Liver (tissue), 9 donors: ENCODE results near the gene LSM3. TPM values are rescaled to one million over a fixed set of nuclear protein-coding genes. Genes with fewer than 3 reads are reported as not detected.

Experiments used
- DNase-seq: peaks from one replicate; pipeline ENCODE4 v3.0.0-alpha.2; 2017; ENCODE audit warnings: low spot score
- H3K27ac ChIP-seq, 2 donors: one replicate each; pipeline ENCODE4 v1.7.0; 2013; ENCODE audit warnings: inconsistent platforms in 2 of 2, low read length in 2 of 2, control low read depth in 1 of 2, low read depth in 1 of 2, mild to moderate bottlenecking in 1 of 2
- H3K27me3 ChIP-seq, 4 donors: one replicate each; pipeline versions ENCODE4 v1.6.1 to v1.7.0; 2013; ENCODE audit warnings: low read length in 3 of 4, inconsistent platforms in 1 of 4, mild to moderate bottlenecking in 1 of 4, moderate library complexity in 1 of 4; ENCODE audit not compliant: control insufficient read depth in 4 of 4, insufficient read depth in 4 of 4
- H3K36me3 ChIP-seq, 4 donors: one replicate each; pipeline versions ENCODE4 v1.6.1 to v1.7.0; 2013; ENCODE audit warnings: low read length in 3 of 4, mild to moderate bottlenecking in 3 of 4, low read depth in 1 of 4, moderate library complexity in 1 of 4; ENCODE audit not compliant: control insufficient read depth in 4 of 4, insufficient read depth in 3 of 4
- H3K4me1 ChIP-seq, 4 donors: one replicate each; pipeline versions ENCODE4 v1.6.1 to v1.7.0; 2013; ENCODE audit warnings: low read length in 3 of 4, mild to moderate bottlenecking in 3 of 4, moderate library complexity in 1 of 4; ENCODE audit not compliant: control insufficient read depth in 4 of 4, insufficient read depth in 4 of 4
- H3K4me3 ChIP-seq, 3 donors: one replicate each; pipeline versions ENCODE4 v1.6.1 to v1.7.0; 2013; ENCODE audit warnings: low read length in 3 of 3, control low read depth in 1 of 3, low read depth in 1 of 3, mild to moderate bottlenecking in 1 of 3
- H3K9ac ChIP-seq, 2 donors: one replicate each; pipeline ENCODE4 v1.7.0; 2013; ENCODE audit warnings: low read length in 2 of 2, mild to moderate bottlenecking in 2 of 2, moderate library complexity in 2 of 2, control low read depth in 1 of 2, low read depth in 1 of 2
- H3K9me3 ChIP-seq, 4 donors: one replicate each; pipeline versions ENCODE4 v1.6.1 to v1.7.0; 2013; ENCODE audit warnings: low read length in 3 of 4; ENCODE audit not compliant: control insufficient read depth in 4 of 4
- EGR1 ChIP-seq, 2 donors: IDR thresholded peaks; 2 replicates each; pipeline ENCODE4 v1.6.1; 2016 to 2018; ENCODE audit warnings: antibody characterized with exemption in 2 of 2, low read depth in 2 of 2
- FOXA2 ChIP-seq: IDR thresholded peaks from 2 replicates; pipeline ENCODE4 v1.6.1; 2016; ENCODE audit warnings: antibody characterized with exemption
- GABPA ChIP-seq, 2 donors: IDR thresholded peaks in 1 of 2; conservative IDR thresholded peaks in 1 of 2; 2 replicates each; pipeline ENCODE4 v1.6.1; 2016; ENCODE audit warnings: antibody characterized with exemption in 2 of 2, mild to moderate bottlenecking in 1 of 2, moderate library complexity in 1 of 2
- HNF4A ChIP-seq, 2 donors: conservative IDR thresholded peaks; 2 replicates each; pipeline ENCODE4 v1.6.1; 2016; ENCODE audit warnings: antibody characterized with exemption in 2 of 2, mild to moderate bottlenecking in 2 of 2
- HNF4G ChIP-seq: IDR thresholded peaks from 2 replicates; pipeline ENCODE4 v1.6.1; 2016; ENCODE audit warnings: antibody characterized with exemption
- MAX ChIP-seq: IDR thresholded peaks from 2 replicates; pipeline ENCODE4 v1.6.1; 2016; ENCODE audit warnings: antibody characterized with exemption
- NR2F2 ChIP-seq: IDR thresholded peaks from 2 replicates; pipeline ENCODE4 v1.6.1; 2016; ENCODE audit warnings: antibody characterized with exemption
- RAD21 ChIP-seq, 2 donors: IDR thresholded peaks; 2 replicates each; pipeline ENCODE4 v1.6.1; 2016; ENCODE audit warnings: antibody characterized with exemption in 2 of 2, mild to moderate bottlenecking in 2 of 2
- REST ChIP-seq: IDR thresholded peaks from 2 replicates; pipeline ENCODE4 v1.6.1; 2016; ENCODE audit warnings: antibody characterized with exemption, mild to moderate bottlenecking
- RXRA ChIP-seq, 2 donors: IDR thresholded peaks; 2 replicates each; pipeline ENCODE4 v1.6.1; 2017 to 2018; ENCODE audit warnings: antibody characterized with exemption in 2 of 2, mild to moderate bottlenecking in 1 of 2
- SP1 ChIP-seq: IDR thresholded peaks from 2 replicates; pipeline ENCODE4 v1.6.1; 2018; ENCODE audit warnings: antibody characterized with exemption, mild to moderate bottlenecking
- TAF1 ChIP-seq: conservative IDR thresholded peaks from 2 replicates; pipeline ENCODE4 v1.6.1; 2016; ENCODE audit warnings: antibody characterized with exemption, mild to moderate bottlenecking
- YY1 ChIP-seq: IDR thresholded peaks from 2 replicates; pipeline ENCODE4 v1.6.1; 2016; ENCODE audit warnings: antibody characterized with exemption, mild to moderate bottlenecking
- WGBS: extraction: QIAGEN DNeasy Blood & Tissue Kit; methylation state at CpG from one replicate; pipeline ENCODE4 v1.1.7; 2013; 5-methylcytosine and 5-hydroxymethylcytosine counted together
- polyA plus RNA-seq, 2 donors: library from polyadenylated mRNA; stranded (reverse) in 1 of 2; unstranded in 1 of 2; fragments of 200-250 nt in 1 of 2; fragments of >200 nt in 1 of 2; fragmentation: Nextera tagmentation in 1 of 2; extraction: Ambion mirVana in 1 of 2; gene quantifications; one replicate each; pipeline versions ENCODE4 v1.2.1 to v1.2.3, GENCODE V29; 2013 to 2015
- total RNA-seq, 2 donors: library from RNA; depleted of rRNA; stranded (reverse); fragments of >200 nt; gene quantifications; one replicate each; pipeline ENCODE4 v1.2.3, GENCODE V29; 2014
- TF ChIP-seq, protein P1 (sequence below): IDR thresholded peaks from 2 replicates; pipeline ENCODE4 v1.6.1; 2016; ENCODE audit warnings: antibody characterized with exemption
- TF ChIP-seq, protein P2 (sequence below): IDR thresholded peaks from 2 replicates; pipeline ENCODE4 v1.6.1; 2016; ENCODE audit warnings: antibody characterized with exemption
- TF ChIP-seq, protein P3 (sequence below): fragments of 150-350 bp; IDR thresholded peaks from 2 replicates; pipeline ENCODE4 v1.5.1; 2017; ENCODE audit warnings: improper control_type of control experiment, low read depth, low read length; ENCODE audit not compliant: missing input control
- donor health status: healthy.
- donor health status: healthy.
- donor health status: healthy.
- donor health status: healthy.
- donor health status: healthy.

LSM3 gene
- total and polyA plus RNA-seq, 4 donors: 3.7 to 17.0 (median 5.0) TPM

GRCh38 chr3:14179114-14179465, 473 bp downstream of the LSM3 start:
- no peaks in the 10 kb centered on the region for H3K27me3 ChIP-seq
- H3K4me3 ChIP-seq: peak overlapping the region; percentile 71 to 90 (median 78)
- H3K9ac ChIP-seq: peak overlapping the region; percentile 50 to 89
- WGBS: 6% methylated on average over 3 of the region's 3 CpGs
- no peak for DNase-seq
- peaks cover 2 to 35% (median 29%) of the 10 kb centered on the region in 4 donors for H3K4me1 ChIP-seq
- H3K36me3 ChIP-seq: peaks cover 2 to 22% (median 10%) of the 10 kb centered on the region in 4 donors
- H3K9me3 ChIP-seq: no peaks in the 10 kb centered on the region
- H3K27ac ChIP-seq: peak overlapping the region; percentile 45 to 95
- TF ChIP-seq, protein P1, sequence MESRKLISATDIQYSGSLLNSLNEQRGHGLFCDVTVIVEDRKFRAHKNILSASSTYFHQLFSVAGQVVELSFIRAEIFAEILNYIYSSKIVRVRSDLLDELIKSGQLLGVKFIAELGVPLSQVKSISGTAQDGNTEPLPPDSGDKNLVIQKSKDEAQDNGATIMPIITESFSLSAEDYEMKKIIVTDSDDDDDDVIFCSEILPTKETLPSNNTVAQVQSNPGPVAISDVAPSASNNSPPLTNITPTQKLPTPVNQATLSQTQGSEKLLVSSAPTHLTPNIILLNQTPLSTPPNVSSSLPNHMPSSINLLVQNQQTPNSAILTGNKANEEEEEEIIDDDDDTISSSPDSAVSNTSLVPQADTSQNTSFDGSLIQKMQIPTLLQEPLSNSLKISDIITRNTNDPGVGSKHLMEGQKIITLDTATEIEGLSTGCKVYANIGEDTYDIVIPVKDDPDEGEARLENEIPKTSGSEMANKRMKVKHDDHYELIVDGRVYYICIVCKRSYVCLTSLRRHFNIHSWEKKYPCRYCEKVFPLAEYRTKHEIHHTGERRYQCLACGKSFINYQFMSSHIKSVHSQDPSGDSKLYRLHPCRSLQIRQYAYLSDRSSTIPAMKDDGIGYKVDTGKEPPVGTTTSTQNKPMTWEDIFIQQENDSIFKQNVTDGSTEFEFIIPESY: no peak
- TF ChIP-seq MAX (no peak), REST (no peak), NR2F2 (no peak), TAF1 (no peak), RAD21 (IDR thresholded peaks at IDR 0.05) (no peak), FOXA2 (no peak), RXRA (IDR thresholded peaks at IDR 0.05) (no peak), HNF4G (no peak), YY1 (no peak), EGR1 (IDR thresholded peaks at IDR 0.05; ENCODE audit: low read depth in 2 of 2) (no peak), SP1 (no peak)
- TF ChIP-seq, protein P2, sequence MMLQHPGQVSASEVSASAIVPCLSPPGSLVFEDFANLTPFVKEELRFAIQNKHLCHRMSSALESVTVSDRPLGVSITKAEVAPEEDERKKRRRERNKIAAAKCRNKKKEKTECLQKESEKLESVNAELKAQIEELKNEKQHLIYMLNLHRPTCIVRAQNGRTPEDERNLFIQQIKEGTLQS: no peak
- TF ChIP-seq, protein P3, sequence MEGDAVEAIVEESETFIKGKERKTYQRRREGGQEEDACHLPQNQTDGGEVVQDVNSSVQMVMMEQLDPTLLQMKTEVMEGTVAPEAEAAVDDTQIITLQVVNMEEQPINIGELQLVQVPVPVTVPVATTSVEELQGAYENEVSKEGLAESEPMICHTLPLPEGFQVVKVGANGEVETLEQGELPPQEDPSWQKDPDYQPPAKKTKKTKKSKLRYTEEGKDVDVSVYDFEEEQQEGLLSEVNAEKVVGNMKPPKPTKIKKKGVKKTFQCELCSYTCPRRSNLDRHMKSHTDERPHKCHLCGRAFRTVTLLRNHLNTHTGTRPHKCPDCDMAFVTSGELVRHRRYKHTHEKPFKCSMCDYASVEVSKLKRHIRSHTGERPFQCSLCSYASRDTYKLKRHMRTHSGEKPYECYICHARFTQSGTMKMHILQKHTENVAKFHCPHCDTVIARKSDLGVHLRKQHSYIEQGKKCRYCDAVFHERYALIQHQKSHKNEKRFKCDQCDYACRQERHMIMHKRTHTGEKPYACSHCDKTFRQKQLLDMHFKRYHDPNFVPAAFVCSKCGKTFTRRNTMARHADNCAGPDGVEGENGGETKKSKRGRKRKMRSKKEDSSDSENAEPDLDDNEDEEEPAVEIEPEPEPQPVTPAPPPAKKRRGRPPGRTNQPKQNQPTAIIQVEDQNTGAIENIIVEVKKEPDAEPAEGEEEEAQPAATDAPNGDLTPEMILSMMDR: no peak

- Histone ChIP-seq H3K9me3 (no peaks in the 10 kb centered on the region), H3K9ac (peak overlapping the region in 1 of 2 donors; percentile 50), H3K4me1 (peaks cover 2 to 35% (median 29%) of the 10 kb centered on the region in 4 donors), H3K36me3 (peaks cover 2 to 23% (median 11%) of the 10 kb centered on the region in 4 donors), H3K27ac (no peak overlapping the region), H3K4me3 (peak overlapping the region in 2 of 3 donors; percentile 71 to 78), H3K27me3 (no peaks in the 10 kb centered on the region)
- TF ChIP-seq SP1: no peak
- no peak for TF ChIP-seq NR2F2
- TF ChIP-seq GABPA (IDR thresholded peaks at IDR 0.05 in 1 of 2, conservative IDR thresholded peaks at IDR 0.05 in 1 of 2): no peak
- no peak for TF ChIP-seq HNF4A (conservative IDR thresholded peaks at IDR 0.05)
- TF ChIP-seq, protein P3: no peak
- no peak for TF ChIP-seq FOXA2
- no peak for TF ChIP-seq YY1
- TF ChIP-seq, protein P1: no peak
- no peak for TF ChIP-seq TAF1
- no peak for TF ChIP-seq RXRA (IDR thresholded peaks at IDR 0.05)
- TF ChIP-seq RAD21 (IDR thresholded peaks at IDR 0.05): no peak
- TF ChIP-seq, protein P2: no peak
- no peak for DNase-seq
- 100% methylated on average over 1 of the region's 1 CpG for WGBS
Observed at GRCh38 chr3:14179795-14180194, 1.2 kb downstream of the LSM3 start.
